OCI-LY7 (cell line): ENCODE measurements around the gene LRRFIP1. TPM values are rescaled to one million over a fixed set of nuclear protein-coding genes. Genes with fewer than 3 reads are reported as not detected.
"Not testable (repeated sequence)": the region's sequence is repeated elsewhere in the genome, so short reads cannot be mapped to it uniquely, and the experiment has no call there.

Experiments used
- BruUV-seq: library from RNA; stranded (reverse); fragments of 400-500 nt; replicated peaks from 2 replicates; lab custom pipeline; 2021; lab: Mats Ljungman, UMichigan
- CTCF ChIA-PET: fragments of 300-600 bp; sonication (Branson Sonifier 250); formaldehyde crosslinking; loops from one replicate; lab custom pipeline; 2022; ENCODE audit warnings: antibody characterized with exemption; ENCODE audit not compliant: unreplicated experiment; lab: Charles Lee
- POLR2A ChIA-PET: fragments of 300-600 bp; sonication (Branson Sonifier 250); formaldehyde crosslinking; loops from one replicate; lab custom pipeline; 2022; ENCODE audit warnings: antibody characterized with exemption; lab: Charles Lee
- DNase-seq: peaks from one replicate; pipeline ENCODE4 v3.0.0-alpha.2; 2015; ENCODE audit warnings: low spot score
- H2AFZ ChIP-seq: fragments of 200-600 bp; sonication (generic), shearing (Covaris generic); 2 replicates; pipeline ENCODE4 v1.6.1; 2014; ENCODE audit warnings: mild to moderate bottlenecking, antibody characterized with exemption, low read length, moderate library complexity
- H3K27ac ChIP-seq: fragments of 200-600 bp; sonication (generic); 2 replicates; pipeline ENCODE4 v1.5.1; 2014; ENCODE audit warnings: mixed run types, low read depth, mild to moderate bottlenecking, moderate library complexity, low read length, inconsistent platforms; ENCODE audit not compliant: poor library complexity, severe bottlenecking
- H3K36me3 ChIP-seq: fragments of 200-600 bp; sonication (generic); 2 replicates; pipeline ENCODE4 v1.6.1; 2014; ENCODE audit warnings: mild to moderate bottlenecking, antibody characterized with exemption, low read length, moderate library complexity, mixed read lengths; ENCODE audit not compliant: insufficient read depth
- H3K4me1 ChIP-seq: fragments of 200-600 bp; sonication (generic); 2 replicates; pipeline ENCODE4 v1.5.1; 2014; ENCODE audit warnings: mild to moderate bottlenecking, low read length; ENCODE audit not compliant: insufficient read depth, poor library complexity, severe bottlenecking
- H3K4me2 ChIP-seq: fragments of 200-600 bp; sonication (generic); 2 replicates; pipeline ENCODE4 v1.6.1; 2014; ENCODE audit warnings: mild to moderate bottlenecking, low read length
- H3K4me3 ChIP-seq: fragments of 200-600 bp; sonication (generic); 2 replicates; pipeline ENCODE4 v1.5.1; 2014; ENCODE audit warnings: mild to moderate bottlenecking, low read depth, low read length; ENCODE audit not compliant: poor library complexity, severe bottlenecking
- H3K79me2 ChIP-seq: fragments of 200-600 bp; sonication (generic); 2 replicates; pipeline ENCODE4 v1.6.1; 2016; ENCODE audit warnings: low read depth, mild to moderate bottlenecking, low read length, moderate library complexity, mixed read lengths; ENCODE audit not compliant: insufficient read depth
- H3K9me2 ChIP-seq: fragments of 200-600 bp; sonication (generic); 2 replicates; pipeline ENCODE4 v1.6.1; 2016; ENCODE audit warnings: mild to moderate bottlenecking, low read length, mixed read lengths; ENCODE audit not compliant: insufficient read depth
- H3K9me3 ChIP-seq: fragments of 200-600 bp; sonication (generic); 2 replicates; pipeline ENCODE4 v1.6.1; 2014; ENCODE audit warnings: mild to moderate bottlenecking, mixed run types, low read length, mixed read lengths
- H4K20me1 ChIP-seq: fragments of 200-600 bp; sonication (generic); 2 replicates; pipeline ENCODE4 v1.6.1; 2014; ENCODE audit warnings: mild to moderate bottlenecking, antibody characterized with exemption, low read length, moderate library complexity, mixed read lengths; ENCODE audit not compliant: insufficient read depth
- CTCF ChIP-seq: fragments of 200-600 bp; sonication (generic); conservative IDR thresholded peaks from 2 replicates; pipeline ENCODE4 v1.5.1; 2014; ENCODE audit warnings: mild to moderate bottlenecking, antibody characterized with exemption, low read length, moderate library complexity, mixed read lengths
- EZH2phosphoT487 ChIP-seq: fragments of 200-600 bp; sonication (generic); IDR thresholded peaks from 2 replicates; pipeline ENCODE4 v1.6.1; 2018; ENCODE audit warnings: low read depth, borderline replicate concordance, mild to moderate bottlenecking, mixed run types, antibody characterized with exemption, low read length, moderate library complexity, mixed read lengths
- intact Hi-C: fragments of 100-400 bp; cut with micrococcal nuclease; formaldehyde crosslinking; loops from one replicate; pipeline ENCODE4 v1.10.0; 2022; ENCODE audit not compliant: unreplicated experiment
- total RNA-seq, 2 experiments: library from RNA; depleted of rRNA in 1 of 2; stranded (reverse); fragments of >200 nt in 1 of 2; shearing (Covaris generic) in 1 of 2; gene quantifications; 2 replicates each; pipeline ENCODE4 v1.2.3, GENCODE V29; 2014 to 2022

LRRFIP1 gene
- total RNA-seq, 2 experiments from 2014 or later: 95.7 to 216 TPM

GRCh38 chr2:237774811-237775553, 147.6 kb downstream of the LRRFIP1 start:
- ChIA-PET POLR2A (no interaction called here), CTCF (interaction anchor here (0.6 kb wide), 1 partner anchor 133 kb away, joined by 6 read pairs; no protein-coding TSS in a partner anchor)
- no TSS peak for BruUV-seq
- intact Hi-C loops: loop anchor here (1.0 to 10.0 kb wide), 3 partner anchors 102 to 190 kb away; partner anchors contain the start of gene LRRFIP1
- Histone ChIP-seq H3K4me1 (no peaks in the 10 kb centered on the region), H4K20me1 (no peaks in the 10 kb centered on the region), H3K36me3 (peaks cover 86% of the 10 kb centered on the region), H3K9me3 (no peaks in the 10 kb centered on the region), H3K27ac (no peak overlapping the region), H3K4me3 (no peak overlapping the region), H3K4me2 (no peak overlapping the region), H2AFZ (no peak overlapping the region), H3K79me2 (no peaks in the 10 kb centered on the region), H3K9me2 (no peaks in the 10 kb centered on the region)
- DNase-seq: peak; percentile 68
- no peak for TF ChIP-seq EZH2phosphoT487
- TF ChIP-seq CTCF: peak; percentile 84

- Histone ChIP-seq H3K27ac (no peak overlapping the region), H2AFZ (no peak overlapping the region), H3K9me2 (no peaks in the 10 kb centered on the region), H3K79me2 (no peaks in the 10 kb centered on the region), H3K36me3 (peaks cover 83% of the 10 kb centered on the region), H3K4me3 (no peak overlapping the region), H3K4me1 (no peaks in the 10 kb centered on the region), H4K20me1 (no peaks in the 10 kb centered on the region), H3K9me3 (peaks cover 5% of the 10 kb centered on the region; the same call in 1 of the 2 replicates), H3K4me2 (no peak overlapping the region)
- no TSS peak for BruUV-seq
- ChIA-PET CTCF (no interaction called here), POLR2A (interaction anchor here (0.6 to 0.7 kb wide), 2 partner anchors 22 to 285 kb away, joined by 3 read pairs; no protein-coding TSS in a partner anchor)
- DNase-seq: no peak
- intact Hi-C loops: loop anchor here (10.0 kb wide), 2 partner anchors 155 to 195 kb away; partner anchors contain the start of gene LRRFIP1
- no peak for TF ChIP-seq EZH2phosphoT487
- TF ChIP-seq CTCF: no peak
Measured at GRCh38 chr2:237779521-237779920, 152.1 kb downstream of the LRRFIP1 start.

- no peaks in the 10 kb centered on the region for H3K9me2 ChIP-seq
- H4K20me1 ChIP-seq: no peaks in the 10 kb centered on the region
- ChIA-PET CTCF (no interaction called here), POLR2A (interaction anchor here (1.0 kb wide), 1 partner anchor 158 kb away, joined by 3 read pairs; no protein-coding TSS in a partner anchor)
- no peak overlapping the region for H3K27ac ChIP-seq
- no TSS peak for BruUV-seq
- peaks cover 81% of the 10 kb centered on the region for H3K36me3 ChIP-seq
- TF ChIP-seq EZH2phosphoT487: no peak
- TF ChIP-seq CTCF: no peak
- intact Hi-C loops: no loop called here
- no peaks in the 10 kb centered on the region for H3K79me2 ChIP-seq
- H3K4me3 ChIP-seq: no peak overlapping the region
- H3K4me2 ChIP-seq: no peak overlapping the region
- no peak overlapping the region for H2AFZ ChIP-seq
- H3K4me1 ChIP-seq: no peaks in the 10 kb centered on the region
- H3K9me3 ChIP-seq: peaks cover 9% of the 10 kb centered on the region; the same call in 1 of the 2 replicates
- no peak for DNase-seq
Measured at GRCh38 chr2:237782181-237782580, 154.8 kb downstream of the LRRFIP1 start.

- peaks cover 69% of the 10 kb centered on the region for H3K36me3 ChIP-seq
- H4K20me1 ChIP-seq, H3K4me3 ChIP-seq, H3K9me3 ChIP-seq, H2AFZ ChIP-seq, DNase-seq, H3K4me1 ChIP-seq, H3K79me2 ChIP-seq, BruUV-seq, intact Hi-C loops, H3K27ac ChIP-seq, POLR2A ChIA-PET, H3K9me2 ChIP-seq, H3K4me2 ChIP-seq: not testable (repeated sequence)
- CTCF ChIA-PET: interaction anchor here (1.0 kb wide), 1 partner anchor 38 kb away, joined by 3 read pairs; no protein-coding TSS in a partner anchor
Measured at GRCh38 chr2:237783678-237784077, 156.3 kb downstream of the LRRFIP1 start.
